ENCODE data around the gene SP8. TPM values are rescaled to one million over a fixed set of nuclear protein-coding genes. Genes with fewer than 3 reads are reported as not detected.
"Not testable (repeated sequence)": the region's sequence is repeated elsewhere in the genome, so short reads cannot be mapped to it uniquely, and the experiment has no call there.

The SP8 gene
- total and polyA plus RNA-seq, 9 donors, result 0.18 TPM; not detected in 8

DNA sequence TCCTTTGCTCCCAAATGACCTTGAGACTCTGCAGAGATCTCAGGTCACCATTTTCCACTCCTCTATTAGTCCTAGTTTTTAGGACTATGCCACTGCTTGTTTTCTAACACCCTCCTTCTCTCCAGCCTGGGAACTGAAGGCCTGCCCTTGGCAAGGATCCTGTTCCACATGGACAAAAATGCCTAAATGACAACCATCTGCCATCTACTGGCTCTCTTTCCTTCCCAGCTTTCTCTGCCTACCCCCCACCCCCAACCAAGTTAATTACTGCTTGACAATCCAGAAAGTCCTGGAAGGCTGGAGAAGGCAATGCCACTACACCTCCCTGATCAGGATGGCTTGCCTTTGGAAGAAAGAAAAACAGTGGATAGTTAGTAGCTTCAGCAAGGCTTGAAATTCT lies 44.8 kb upstream of the SP8 start:
- no peaks in the 10 kb centered on the region for H3K36me3 ChIP-seq
- intact Hi-C loops (cut with DNase I), result no loop called here
- H3K9me3 ChIP-seq, result no peaks in the 10 kb centered on the region
- no peaks in the 10 kb centered on the region for H3K4me1 ChIP-seq (ENCODE audit: insufficient read depth)
- H3K4me3 ChIP-seq, result no peak overlapping the region
- H3K27me3 ChIP-seq, result no peaks in the 10 kb centered on the region
- TF ChIP-seq EP300 (IDR thresholded peaks at IDR 0.05) (no peak), POLR2A (IDR thresholded peaks at IDR 0.05) (no peak)
- TF ChIP-seq, protein P1, sequence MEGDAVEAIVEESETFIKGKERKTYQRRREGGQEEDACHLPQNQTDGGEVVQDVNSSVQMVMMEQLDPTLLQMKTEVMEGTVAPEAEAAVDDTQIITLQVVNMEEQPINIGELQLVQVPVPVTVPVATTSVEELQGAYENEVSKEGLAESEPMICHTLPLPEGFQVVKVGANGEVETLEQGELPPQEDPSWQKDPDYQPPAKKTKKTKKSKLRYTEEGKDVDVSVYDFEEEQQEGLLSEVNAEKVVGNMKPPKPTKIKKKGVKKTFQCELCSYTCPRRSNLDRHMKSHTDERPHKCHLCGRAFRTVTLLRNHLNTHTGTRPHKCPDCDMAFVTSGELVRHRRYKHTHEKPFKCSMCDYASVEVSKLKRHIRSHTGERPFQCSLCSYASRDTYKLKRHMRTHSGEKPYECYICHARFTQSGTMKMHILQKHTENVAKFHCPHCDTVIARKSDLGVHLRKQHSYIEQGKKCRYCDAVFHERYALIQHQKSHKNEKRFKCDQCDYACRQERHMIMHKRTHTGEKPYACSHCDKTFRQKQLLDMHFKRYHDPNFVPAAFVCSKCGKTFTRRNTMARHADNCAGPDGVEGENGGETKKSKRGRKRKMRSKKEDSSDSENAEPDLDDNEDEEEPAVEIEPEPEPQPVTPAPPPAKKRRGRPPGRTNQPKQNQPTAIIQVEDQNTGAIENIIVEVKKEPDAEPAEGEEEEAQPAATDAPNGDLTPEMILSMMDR (IDR thresholded peaks at IDR 0.05), result no peak
- no peak for DNase-seq
- no peak overlapping the region for H3K27ac ChIP-seq

- Histone ChIP-seq H3K4me1 (ENCODE audit: insufficient read depth) (no peaks in the 10 kb centered on the region), H3K27ac (no peak overlapping the region), H3K27me3 (no peaks in the 10 kb centered on the region), H3K4me3 (no peak overlapping the region), H3K36me3 (no peaks in the 10 kb centered on the region), H3K9me3 (no peaks in the 10 kb centered on the region)
- intact Hi-C loops (cut with DNase I), result no loop called here
- TF ChIP-seq POLR2A (IDR thresholded peaks at IDR 0.05) (no peak), EP300 (IDR thresholded peaks at IDR 0.05) (no peak)
- TF ChIP-seq, protein P1 (IDR thresholded peaks at IDR 0.05), result no peak
- no peak for DNase-seq
- WGBS, 3 donors, result 57 to 69% (median 57%) methylated on average over 3 of the region's 3 CpGs
Observed at GRCh38 chr7:20828947-20829346, 42.3 kb upstream of the SP8 start.

DNA sequence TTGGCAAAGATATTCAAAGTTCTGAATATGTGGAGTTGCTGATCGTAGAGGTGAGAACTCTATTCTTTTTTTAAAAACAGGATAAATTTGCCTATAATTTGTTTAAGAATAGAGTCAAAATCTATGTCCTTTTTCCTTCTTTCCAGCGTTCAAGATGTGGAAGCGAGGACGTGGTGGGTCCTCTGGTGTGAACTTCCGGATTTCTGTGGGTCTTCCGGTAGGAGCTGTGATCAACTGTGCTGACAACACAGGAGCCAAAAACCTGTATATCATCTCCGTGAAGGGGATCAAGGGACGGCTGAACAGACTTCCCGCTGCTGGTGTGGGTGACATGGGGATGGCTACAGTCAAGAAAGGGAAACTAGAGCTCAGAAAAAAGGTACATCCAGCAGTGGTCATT lies 40.5 kb upstream of the SP8 start:
- no peaks in the 10 kb centered on the region for H3K27me3 ChIP-seq
- no peaks in the 10 kb centered on the region for H3K36me3 ChIP-seq
- intact Hi-C loops (cut with DNase I), result no loop called here
- TF ChIP-seq EP300 (IDR thresholded peaks at IDR 0.05) (no peak), POLR2A (IDR thresholded peaks at IDR 0.05) (no peak)
- TF ChIP-seq, protein P1 (IDR thresholded peaks at IDR 0.05), result no peak
- WGBS, 3 donors, result 78 to 82% (median 78%) methylated on average over 9 of the region's 9 CpGs
- H3K4me1 ChIP-seq (ENCODE audit: insufficient read depth), result no peaks in the 10 kb centered on the region
- no peak overlapping the region for H3K27ac ChIP-seq
- H3K4me3 ChIP-seq, result no peak overlapping the region
- no peaks in the 10 kb centered on the region for H3K9me3 ChIP-seq
- no peak for DNase-seq

- TF ChIP-seq, protein P1 (IDR thresholded peaks at IDR 0.05), result no peak
- TF ChIP-seq POLR2A (IDR thresholded peaks at IDR 0.05) (no peak), EP300 (IDR thresholded peaks at IDR 0.05) (no peak)
- Histone ChIP-seq H3K4me1 (ENCODE audit: insufficient read depth) (no peaks in the 10 kb centered on the region), H3K4me3 (no peak overlapping the region), H3K36me3 (no peaks in the 10 kb centered on the region), H3K27me3 (no peaks in the 10 kb centered on the region), H3K9me3 (no peaks in the 10 kb centered on the region), H3K27ac (no peak overlapping the region)
- intact Hi-C loops (cut with DNase I), result no loop called here
- WGBS, 3 donors, result 37 to 44% (median 41%) methylated on average over 3 of the region's 3 CpGs
- DNase-seq, result no peak
Observed at GRCh38 chr7:20826243-20826642, 39.6 kb upstream of the SP8 start.

DNA sequence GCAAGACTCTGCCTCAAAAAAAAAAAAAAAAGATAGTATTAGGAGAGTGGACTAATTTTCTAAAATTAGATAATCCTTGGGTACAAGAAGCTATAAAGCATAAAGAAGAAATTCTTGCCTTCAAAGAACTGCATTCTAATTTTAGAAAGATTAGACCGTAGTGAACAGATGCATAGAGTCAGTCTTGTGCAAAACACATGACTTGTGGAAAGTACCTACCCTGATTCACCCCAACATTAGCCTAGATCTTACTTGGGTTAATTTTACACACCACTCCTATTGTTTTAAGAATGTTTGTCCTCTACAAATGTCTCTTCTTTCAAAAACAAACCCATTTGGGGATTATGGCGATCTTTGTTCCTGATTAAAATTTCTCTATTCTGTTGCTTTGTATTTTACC lies 38.9 kb upstream of the SP8 start:
- TF ChIP-seq, protein P1 (IDR thresholded peaks at IDR 0.05), result no peak
- no peak for TF ChIP-seq EP300 (IDR thresholded peaks at IDR 0.05)
- TF ChIP-seq POLR2A (IDR thresholded peaks at IDR 0.05), result no peak
- Histone ChIP-seq H3K27me3 (no peaks in the 10 kb centered on the region), H3K4me3 (no peak overlapping the region), H3K36me3 (no peaks in the 10 kb centered on the region), H3K4me1 (ENCODE audit: insufficient read depth) (no peaks in the 10 kb centered on the region), H3K27ac (no peak overlapping the region), H3K9me3 (no peaks in the 10 kb centered on the region)
- 76 to 95% (median 79%) methylated on average over 2 of the region's 2 CpGs for WGBS, 3 donors
- intact Hi-C loops (cut with DNase I), result no loop called here
- no peak for DNase-seq

- H3K4me3 ChIP-seq; H3K9me3 ChIP-seq; H3K27me3 ChIP-seq; H3K27ac ChIP-seq; H3K4me1 ChIP-seq (ENCODE audit: insufficient read depth); DNase-seq; intact Hi-C loops (cut with DNase I); H3K36me3 ChIP-seq: not testable (repeated sequence)
- 87 to 94% (median 92%) methylated on average over 3 of the region's 3 CpGs for WGBS, 3 donors
Observed at GRCh38 chr7:20821390-20821789, 34.7 kb upstream of the SP8 start.

All from ovary (tissue), 9 donors.